Left cardiac atrium (tissue), 4 donors: ENCODE results near the gene TRIP6. TPM values are rescaled to one million over a fixed set of nuclear protein-coding genes. Genes with fewer than 3 reads are reported as not detected.

Experiments used
- ATAC-seq, 2 donors: fragments of 200-7000 bp; cut with Tn5 transposase; one replicate each; pipeline ENCODE4 v1.9.1; 2020; ENCODE audit warnings: mild to moderate bottlenecking in 2 of 2, moderate library complexity in 2 of 2
- DNase-seq: peaks from one replicate; pipeline ENCODE4 v3.0.0-alpha.2; 2020
- intact Hi-C, 2 donors: fragments of 100-400 bp; cut with DNase I; formaldehyde crosslinking; loops; one replicate each; pipeline versions ENCODE4 v1.14.1 to v1.15.1; 2022 to 2023
- long read RNA-seq: library from polyadenylated mRNA; unstranded; transcript quantifications from one replicate; pipeline ENCODE4 v2.0.0, GENCODE V29; 2021
- total RNA-seq, 2 donors: library from RNA; stranded (reverse); fragmentation: NEBNext Ultra II Directional; extraction: Animal tissue kit (Norgen Biotek cat#: 25700); gene quantifications; one replicate each; pipeline ENCODE4 v1.2.1, GENCODE V29; 2021
- donor health status: DM: no; HTN: yes; CAD: no.
- donor health status: DM: no; HTN: yes; CAD: no; lungs with severe emphysema.
- donor health status: DM: yes; HTN: yes; CAD: no.
- donor health status: Dilated cardiomyopathy.

The TRIP6 gene, protein sequence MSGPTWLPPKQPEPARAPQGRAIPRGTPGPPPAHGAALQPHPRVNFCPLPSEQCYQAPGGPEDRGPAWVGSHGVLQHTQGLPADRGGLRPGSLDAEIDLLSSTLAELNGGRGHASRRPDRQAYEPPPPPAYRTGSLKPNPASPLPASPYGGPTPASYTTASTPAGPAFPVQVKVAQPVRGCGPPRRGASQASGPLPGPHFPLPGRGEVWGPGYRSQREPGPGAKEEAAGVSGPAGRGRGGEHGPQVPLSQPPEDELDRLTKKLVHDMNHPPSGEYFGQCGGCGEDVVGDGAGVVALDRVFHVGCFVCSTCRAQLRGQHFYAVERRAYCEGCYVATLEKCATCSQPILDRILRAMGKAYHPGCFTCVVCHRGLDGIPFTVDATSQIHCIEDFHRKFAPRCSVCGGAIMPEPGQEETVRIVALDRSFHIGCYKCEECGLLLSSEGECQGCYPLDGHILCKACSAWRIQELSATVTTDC
- total RNA-seq, result 10 to 100 TPM; 36.5 to 48.0 TPM
- long read RNA-seq, transcript TRIP6-201 (9 exons, 1,942 nt), result major isoform, 30 of 39 reads
- long read RNA-seq, partial matches to known transcripts, result 4 of 39 reads
- long read RNA-seq, other reads (novel, unspliced or antisense), result 5 of 39 reads

DNA sequence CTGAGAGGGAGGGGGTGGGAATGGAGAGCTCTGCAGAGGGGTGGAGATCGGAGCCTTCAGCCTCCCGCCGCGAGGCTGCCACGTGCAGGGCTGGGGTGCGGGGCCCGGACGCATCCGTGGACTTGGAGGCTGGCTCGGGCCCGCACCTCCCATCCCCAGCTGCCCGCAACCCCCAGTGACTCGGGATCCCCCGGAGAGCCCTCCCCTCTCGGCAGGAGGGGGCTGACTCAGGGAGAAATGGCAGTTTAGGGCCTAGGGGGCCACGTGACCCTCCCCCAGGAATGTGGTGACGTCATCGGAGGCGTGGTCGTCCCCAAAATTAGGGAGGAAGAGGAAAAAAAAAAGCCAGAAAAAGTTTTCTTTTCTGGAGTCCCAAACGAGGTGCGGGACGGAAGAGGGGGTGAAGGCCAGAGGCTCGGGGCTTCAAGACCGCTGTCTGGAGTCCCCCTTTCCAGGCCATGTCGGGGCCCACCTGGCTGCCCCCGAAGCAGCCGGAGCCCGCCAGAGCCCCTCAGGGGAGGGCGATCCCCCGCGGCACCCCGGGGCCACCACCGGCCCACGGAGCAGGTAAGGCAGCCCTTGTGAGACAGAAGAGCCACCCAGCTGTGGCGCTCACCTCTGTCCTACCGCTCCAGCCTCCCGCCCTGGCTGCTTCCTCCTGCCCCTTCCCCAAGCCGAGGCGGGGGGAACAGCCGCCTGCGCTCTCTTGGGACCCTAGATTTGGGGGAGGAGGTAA is at the start of gene TRIP6:
TRIP6 (plus strand) TSS at position 348 of the 736 bp plus-strand sequence; CDS start at position 459, 111 bp downstream.
- peak; percentile 73 to 81 for ATAC-seq
- peak; percentile 93 for DNase-seq
- intact Hi-C loops, result no loop called here

GRCh38 chr7:100818366-100818765 is 48.8 kb upstream of the TRIP6 start:
- DNase-seq, result no peak
- intact Hi-C loops, result no loop called here
- ATAC-seq, result no peak

DNA sequence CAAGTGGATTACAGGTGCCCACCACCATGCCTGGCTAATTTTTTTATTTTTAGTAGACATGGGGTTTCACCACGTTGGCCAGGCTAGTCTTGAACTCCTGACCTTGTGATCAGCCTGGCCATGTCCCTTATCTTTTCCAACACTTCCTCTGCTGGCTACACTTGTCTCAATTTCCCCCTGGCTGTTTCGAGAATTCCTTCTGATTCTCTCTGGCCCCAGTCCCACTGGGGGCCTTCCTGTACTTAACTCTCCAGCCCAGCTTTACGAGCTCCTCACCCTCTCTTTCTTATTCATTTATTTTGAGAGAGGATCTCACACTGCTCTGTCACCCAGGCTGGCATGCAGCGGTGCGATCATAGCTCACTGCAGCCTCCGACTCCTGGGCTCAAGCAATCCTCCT is 48.4 kb upstream of the TRIP6 start:
- intact Hi-C loops, result no loop called here
- DNase-seq (no peak), ATAC-seq (no peak)

GRCh38 chr7:100819586-100819985 is 47.6 kb upstream of the TRIP6 start:
- DNase-seq (no peak), ATAC-seq (peak in 1 of 2 donors; percentile 12)
- intact Hi-C loops, result no loop called here

- intact Hi-C loops, result no loop called here
- no peak for DNase-seq
- no peak for ATAC-seq
Observed at GRCh38 chr7:100822236-100823139, 44.7 kb upstream of the TRIP6 start.

DNA sequence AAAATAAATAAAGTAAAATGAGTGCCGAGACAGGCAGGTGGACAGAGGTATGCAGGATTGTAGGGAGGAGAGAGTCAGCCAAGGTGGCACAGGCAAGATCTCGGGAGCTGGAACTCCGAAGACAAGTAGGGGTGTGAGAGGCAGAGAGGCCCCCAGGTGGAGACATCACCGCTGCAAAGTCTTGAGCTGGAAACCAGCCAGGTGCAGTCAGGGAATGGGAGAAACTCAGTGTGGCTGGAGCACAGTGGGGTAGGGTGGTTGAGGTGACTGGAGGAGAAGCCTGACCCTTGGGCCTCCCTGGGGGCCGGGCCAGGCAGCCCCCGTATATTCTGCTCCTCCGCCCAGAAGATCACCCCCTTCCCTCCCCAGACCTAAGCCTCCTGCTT is 44.1 kb upstream of the TRIP6 start:
- ATAC-seq (no peak), DNase-seq (no peak)
- intact Hi-C loops, result no loop called here

DNA sequence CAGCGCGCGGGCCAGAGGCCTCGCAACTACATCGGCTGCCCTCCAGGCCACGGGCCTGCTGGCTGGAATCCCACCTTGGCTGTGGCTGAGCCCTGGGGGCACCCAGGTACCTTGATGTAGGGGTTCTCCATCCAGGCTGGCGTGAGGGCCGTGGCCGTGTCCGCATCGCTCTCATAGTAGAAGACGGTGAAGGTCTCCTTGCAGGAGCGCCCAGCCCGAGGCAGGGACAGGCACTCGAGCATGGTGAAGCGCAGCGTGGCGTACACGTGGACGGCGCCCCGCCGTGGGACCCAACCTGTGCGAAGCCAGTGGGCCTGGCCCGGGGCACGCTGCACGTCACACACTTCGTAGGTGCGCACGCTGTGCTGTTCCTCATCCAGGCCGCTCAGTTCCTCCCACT is 43.7 kb upstream of the TRIP6 start:
- no peak for ATAC-seq
- DNase-seq, result no peak
- intact Hi-C loops, result no loop called here

- intact Hi-C loops, result no loop called here
- ATAC-seq (no peak), DNase-seq (no peak)
Observed at GRCh38 chr7:100824499-100825214, 42.5 kb upstream of the TRIP6 start.

DNA sequence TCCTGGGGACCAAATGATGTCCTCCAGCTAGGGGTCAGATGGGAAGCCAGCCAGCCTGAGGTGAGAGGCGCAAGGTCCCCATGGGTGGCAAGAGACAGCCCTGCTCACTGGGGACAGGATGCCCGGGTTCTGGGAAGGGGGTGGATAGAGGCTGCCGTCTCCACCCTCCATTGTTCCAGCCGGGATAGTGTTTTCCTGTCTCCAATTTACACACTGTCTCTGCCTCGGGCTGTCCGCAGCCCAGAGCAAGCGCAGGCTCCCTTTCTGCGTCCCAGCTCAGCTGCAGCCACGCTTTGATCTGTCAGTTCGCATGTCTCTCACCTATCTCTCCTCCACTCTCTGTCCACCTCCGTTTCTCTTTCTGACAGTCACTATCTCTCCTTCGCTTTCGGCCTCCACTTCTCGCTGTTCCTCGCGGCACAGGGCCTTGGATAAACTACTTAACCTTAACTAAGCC is 41.9 kb upstream of the TRIP6 start:
- intact Hi-C loops, result no loop called here
- peak; percentile 62 for DNase-seq
- peak in 1 of 2 donors; percentile 28 for ATAC-seq

- intact Hi-C loops, result no loop called here
- no peak for DNase-seq
- ATAC-seq, result no peak
Observed at GRCh38 chr7:100825751-100826513, 41.3 kb upstream of the TRIP6 start.

DNA sequence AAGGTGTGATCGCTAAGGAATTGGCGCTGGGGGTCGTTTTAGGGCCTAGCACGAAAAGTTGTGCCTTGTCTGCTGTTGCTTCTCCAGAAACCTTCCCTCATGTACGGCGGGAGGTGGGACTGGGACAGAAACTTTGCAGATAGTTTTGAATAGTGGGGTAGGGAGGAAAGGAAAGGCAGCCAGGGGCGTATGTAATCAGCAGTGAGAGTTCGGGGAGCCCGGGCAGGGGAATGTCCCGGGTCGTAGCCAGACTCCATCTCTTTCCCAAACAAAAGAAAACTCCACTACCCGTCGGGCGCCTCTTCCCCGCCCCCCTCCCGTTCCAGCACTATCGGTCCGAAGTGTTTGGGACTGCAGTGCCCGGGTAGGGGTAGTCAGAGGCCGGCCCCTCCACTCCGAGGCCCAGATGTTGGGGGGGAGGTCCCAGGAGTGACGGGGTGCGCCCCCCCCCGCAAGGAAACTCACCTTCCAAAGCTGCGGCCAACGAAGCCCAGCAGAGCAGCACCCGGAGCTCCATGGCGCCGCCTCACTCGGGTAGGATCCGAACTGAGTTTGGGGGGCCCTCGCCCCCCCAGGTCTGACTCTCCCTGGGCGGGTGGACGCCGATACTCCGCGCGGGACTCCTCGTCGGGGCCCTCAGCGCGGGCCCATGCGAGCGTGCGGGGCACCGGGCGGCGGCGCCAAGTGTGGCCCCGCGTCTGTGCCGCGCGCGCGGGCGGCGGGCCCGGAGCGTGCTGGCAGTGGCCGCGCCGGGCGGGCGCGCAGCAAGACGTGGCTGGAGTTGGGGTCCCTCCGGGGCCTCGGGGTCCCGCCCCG is 40.5 kb upstream of the TRIP6 start:
- intact Hi-C loops, result no loop called here
- ATAC-seq, result peak; percentile 8 to 31
- DNase-seq, result no peak

GRCh38 chr7:100827330-100828226 is 39.6 kb upstream of the TRIP6 start, which contains the start of gene EPHB4:
Gene EPHB4 (minus strand): TSS chr7:100827523. CDS start chr7:100827030, 493 bp downstream.
- ATAC-seq (peak; percentile 87 to 88), DNase-seq (peak; percentile 91)
- intact Hi-C loops, result no loop called here

DNA sequence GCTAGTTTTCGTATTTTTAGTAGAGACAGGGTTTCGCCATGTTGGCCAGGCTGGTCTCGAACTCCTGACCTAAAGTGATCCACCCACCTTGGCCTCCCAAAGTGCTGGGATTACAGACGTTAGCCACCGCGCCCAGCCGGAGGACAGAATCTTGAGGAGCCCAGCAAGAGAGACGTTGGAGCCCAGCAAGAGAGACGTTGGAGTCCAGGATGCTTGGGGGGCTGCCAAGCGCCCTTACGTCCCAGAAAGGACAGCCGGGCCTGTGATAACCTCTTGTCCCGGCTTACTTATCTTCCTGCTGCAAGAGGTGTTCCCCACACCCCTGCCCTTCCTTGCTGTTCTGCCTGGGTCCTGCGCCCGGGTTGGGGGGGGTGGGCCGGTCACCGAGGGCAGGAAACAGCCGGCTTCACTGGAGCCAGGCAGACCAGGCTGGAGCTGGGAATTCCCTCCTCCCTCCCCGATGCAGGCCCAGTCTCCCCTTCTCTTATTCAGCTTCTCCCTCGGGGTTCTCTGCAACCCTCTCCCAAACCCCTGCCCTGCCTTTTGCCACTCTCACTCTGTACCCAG is 38.0 kb upstream of the TRIP6 start:
- intact Hi-C loops, result no loop called here
- DNase-seq (peak; percentile 90), ATAC-seq (peak; percentile 6 to 38)

DNA sequence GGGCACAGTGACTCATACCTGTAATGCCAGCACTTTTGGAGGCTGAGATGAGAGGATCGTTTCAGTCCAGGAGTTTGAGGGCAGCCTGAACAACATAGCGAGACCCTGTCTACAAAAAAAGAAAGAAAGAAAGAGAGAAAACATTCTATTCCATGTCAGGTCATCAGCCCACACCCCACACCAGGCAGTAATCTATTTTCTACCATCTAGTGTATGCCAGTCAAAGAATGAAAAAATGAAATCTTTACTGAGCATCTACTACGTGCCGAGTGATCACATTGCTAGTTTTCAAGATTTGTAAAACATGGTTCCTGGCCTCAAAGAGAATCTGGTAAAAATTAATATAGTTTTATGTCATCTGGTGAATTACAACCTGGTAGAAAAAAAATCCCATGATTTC is 36.8 kb upstream of the TRIP6 start:
- intact Hi-C loops, result no loop called here
- no peak for ATAC-seq
- no peak for DNase-seq

DNA sequence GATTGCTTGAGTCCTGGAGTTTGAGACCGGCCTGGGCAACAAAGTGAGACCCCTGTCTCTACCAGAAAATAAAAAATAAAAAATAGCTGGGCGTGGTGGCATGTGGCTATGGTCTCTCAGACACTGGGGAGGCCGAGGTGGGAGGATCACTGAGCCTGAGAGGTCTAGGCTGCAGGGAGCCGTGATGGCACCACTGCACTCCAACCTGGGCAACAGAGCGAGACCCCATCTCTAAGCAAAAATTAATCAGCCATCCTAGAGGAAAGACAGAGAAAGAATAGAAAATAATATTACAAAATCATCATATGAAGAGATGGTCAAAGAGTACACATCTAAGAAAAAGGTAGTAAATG is 34.9 kb upstream of the TRIP6 start:
- intact Hi-C loops, result no loop called here
- no peak for ATAC-seq
- no peak for DNase-seq
